ENCODE measurements around the gene GALK1. TPM values are rescaled to one million over a fixed set of nuclear protein-coding genes. Genes with fewer than 3 reads are reported as not detected.

The GALK1 gene
- total RNA-seq, 2 experiments from 2014 or later: 40.9 to 44.7 TPM

GRCh38 chr17:75750661-75751423 is 14.2 kb downstream of the GALK1 start:
- CTCF ChIA-PET: interaction anchor here (0.7 to 5.3 kb wide), 17 partner anchors 9 to 150 kb away, joined by 3 to 82 read pairs (median 9); partner anchors contain the start of genes GALK1 and SMIM5
- Mint-ChIP-seq H3K27me3 (peaks cover 2% of the 10 kb centered on the region), H3K4me1 (peaks cover 26% of the 10 kb centered on the region), H3K9me3 (no peaks in the 10 kb centered on the region), H3K36me3 (ENCODE audit: low read depth) (no peaks in the 10 kb centered on the region), H3K4me3 (no peak overlapping the region), H3K27ac (no peak overlapping the region)
- POLR2A ChIA-PET: interaction anchor here (0.5 kb wide), 1 partner anchor 32 kb away, joined by 3 read pairs; no protein-coding TSS in a partner anchor
- DNase-seq: no peak

GRCh38 chr17:75749545-75750389 is 15.2 kb downstream of the GALK1 start:
- H3K4me1 Mint-ChIP-seq: peaks cover 23% of the 10 kb centered on the region
- POLR2A ChIA-PET: no interaction called here
- no peak overlapping the region for H3K4me3 Mint-ChIP-seq
- CTCF ChIA-PET: interaction anchor here (0.6 to 5.3 kb wide), 41 partner anchors 10 to 578 kb away, joined by 3 to 82 read pairs (median 5); partner anchors contain the start of genes GALK1, RECQL5, SAP30BP and SMIM5
- no peaks in the 10 kb centered on the region for H3K36me3 Mint-ChIP-seq (ENCODE audit: low read depth)
- no peaks in the 10 kb centered on the region for H3K9me3 Mint-ChIP-seq
- DNase-seq: peak; percentile 90
- H3K27ac Mint-ChIP-seq: peak overlapping the region; percentile 2
- H3K27me3 Mint-ChIP-seq: peaks cover 2% of the 10 kb centered on the region

- DNase-seq: no peak
- Mint-ChIP-seq H3K36me3 (ENCODE audit: low read depth) (no peaks in the 10 kb centered on the region), H3K27me3 (peaks cover 2% of the 10 kb centered on the region), H3K4me3 (no peak overlapping the region), H3K9me3 (no peaks in the 10 kb centered on the region), H3K27ac (no peak overlapping the region), H3K4me1 (peaks cover 16% of the 10 kb centered on the region)
- POLR2A ChIA-PET: interaction anchor here (0.6 kb wide), 1 partner anchor 119 kb away, joined by 5 read pairs; no protein-coding TSS in a partner anchor
- CTCF ChIA-PET: interaction anchor here (0.7 to 5.3 kb wide), 32 partner anchors 9 to 148 kb away, joined by 3 to 82 read pairs (median 6); partner anchors contain the start of genes RECQL5, SAP30BP, SMIM5 and TRIM47
These were observed 16.3 kb downstream of the GALK1 start for GRCh38 chr17:75748706-75749105.

GRCh38 chr17:75743625-75744206 is 21.3 kb downstream of the GALK1 start:
- Mint-ChIP-seq H3K4me3 (no peak overlapping the region), H3K4me1 (peaks cover 4% of the 10 kb centered on the region), H3K27me3 (no peaks in the 10 kb centered on the region), H3K27ac (no peak overlapping the region), H3K9me3 (no peaks in the 10 kb centered on the region), H3K36me3 (ENCODE audit: low read depth) (no peaks in the 10 kb centered on the region)
- DNase-seq: no peak
- ChIA-PET CTCF (interaction anchor here (0.6 to 2.1 kb wide), 6 partner anchors 8 to 458 kb away, joined by 3 to 8 read pairs (median 3); partner anchors contain the start of gene SMIM5), POLR2A (no interaction called here)

GRCh38 chr17:75742337-75742736 is 22.7 kb downstream of the GALK1 start:
- Mint-ChIP-seq H3K4me3 (no peak overlapping the region), H3K27ac (no peak overlapping the region), H3K4me1 (peaks cover 7% of the 10 kb centered on the region), H3K9me3 (no peaks in the 10 kb centered on the region), H3K27me3 (no peaks in the 10 kb centered on the region), H3K36me3 (ENCODE audit: low read depth) (no peaks in the 10 kb centered on the region)
- ChIA-PET POLR2A (no interaction called here), CTCF (interaction anchor here (0.6 to 1.4 kb wide), 6 partner anchors 37 to 640 kb away, joined by 3 to 5 read pairs (median 4); no protein-coding TSS in a partner anchor)
- no peak for DNase-seq

- Mint-ChIP-seq H3K27me3 (no peaks in the 10 kb centered on the region), H3K4me1 (peaks cover 7% of the 10 kb centered on the region), H3K36me3 (ENCODE audit: low read depth) (no peaks in the 10 kb centered on the region), H3K27ac (no peak overlapping the region), H3K9me3 (no peaks in the 10 kb centered on the region), H3K4me3 (no peak overlapping the region)
- no peak for DNase-seq
- CTCF ChIA-PET: interaction anchor here (1.4 to 2.0 kb wide), 2 partner anchors 13 to 139 kb away, joined by 3 to 5 read pairs; no protein-coding TSS in a partner anchor
- POLR2A ChIA-PET: no interaction called here
These were observed 24.3 kb downstream of the GALK1 start for GRCh38 chr17:75740631-75741077.

- H3K36me3 Mint-ChIP-seq (ENCODE audit: low read depth): no peaks in the 10 kb centered on the region
- H3K27me3 Mint-ChIP-seq: no peaks in the 10 kb centered on the region
- no peak overlapping the region for H3K27ac Mint-ChIP-seq
- peaks cover 7% of the 10 kb centered on the region for H3K4me1 Mint-ChIP-seq
- H3K9me3 Mint-ChIP-seq: no peaks in the 10 kb centered on the region
- ChIA-PET CTCF (interaction anchor here (2.0 to 5.4 kb wide), 2 partner anchors 9 to 13 kb away, joined by 5 to 50 read pairs; no protein-coding TSS in a partner anchor), POLR2A (no interaction called here)
- DNase-seq: no peak
- no peak overlapping the region for H3K4me3 Mint-ChIP-seq
These were observed 24.8 kb downstream of the GALK1 start for GRCh38 chr17:75740215-75740614.

- DNase-seq: no peak
- Mint-ChIP-seq H3K4me1 (peaks cover 7% of the 10 kb centered on the region), H3K27ac (no peak overlapping the region), H3K36me3 (ENCODE audit: low read depth) (no peaks in the 10 kb centered on the region), H3K4me3 (no peak overlapping the region), H3K9me3 (no peaks in the 10 kb centered on the region), H3K27me3 (no peaks in the 10 kb centered on the region)
- ChIA-PET CTCF (interaction anchor here (2.0 to 5.4 kb wide), 2 partner anchors 9 to 14 kb away, joined by 5 to 50 read pairs; no protein-coding TSS in a partner anchor), POLR2A (no interaction called here)
These were observed 25.2 kb downstream of the GALK1 start for GRCh38 chr17:75739801-75740200.

- Mint-ChIP-seq H3K9me3 (no peaks in the 10 kb centered on the region), H3K27ac (no peak overlapping the region), H3K4me1 (peaks cover 9% of the 10 kb centered on the region), H3K27me3 (no peaks in the 10 kb centered on the region), H3K4me3 (no peak overlapping the region), H3K36me3 (ENCODE audit: low read depth) (no peaks in the 10 kb centered on the region)
- POLR2A ChIA-PET: no interaction called here
- DNase-seq: no peak
- CTCF ChIA-PET: interaction anchor here (0.5 to 5.4 kb wide), 7 partner anchors 10 to 136 kb away, joined by 3 to 50 read pairs (median 4); partner anchors contain the start of gene GALK1
These were observed 25.8 kb downstream of the GALK1 start for GRCh38 chr17:75739174-75739573.

- H3K9me3 Mint-ChIP-seq: no peaks in the 10 kb centered on the region
- no peak for DNase-seq
- ChIA-PET POLR2A (interaction anchor here (1.2 kb wide), 1 partner anchor 203 kb away, joined by 4 read pairs; no protein-coding TSS in a partner anchor), CTCF (interaction anchor here (0.5 to 5.4 kb wide), 15 partner anchors 11 to 468 kb away, joined by 3 to 50 read pairs (median 3); partner anchors contain the start of genes MIF4GD and SMIM5)
- H3K27ac Mint-ChIP-seq: peak overlapping the region; percentile 22
- no peaks in the 10 kb centered on the region for H3K27me3 Mint-ChIP-seq
- peaks cover 9% of the 10 kb centered on the region for H3K4me1 Mint-ChIP-seq
- no peak overlapping the region for H3K4me3 Mint-ChIP-seq
- no peaks in the 10 kb centered on the region for H3K36me3 Mint-ChIP-seq (ENCODE audit: low read depth)
These were observed 26.7 kb downstream of the GALK1 start for GRCh38 chr17:75738218-75738802.

GRCh38 chr17:75737133-75737962 is 27.6 kb downstream of the GALK1 start:
- H3K4me3 Mint-ChIP-seq: no peak overlapping the region
- POLR2A ChIA-PET: interaction anchor here (1.2 kb wide), 1 partner anchor 202 kb away, joined by 4 read pairs; no protein-coding TSS in a partner anchor

More at GRCh38 chr17:75737133-75737962, 27.6 kb downstream of the GALK1 start:
- Mint-ChIP-seq H3K27me3 (no peaks in the 10 kb centered on the region), H3K27ac (no peak overlapping the region), H3K36me3 (ENCODE audit: low read depth) (no peaks in the 10 kb centered on the region), H3K9me3 (no peaks in the 10 kb centered on the region), H3K4me1 (peaks cover 9% of the 10 kb centered on the region)
- no peak for DNase-seq
- CTCF ChIA-PET: interaction anchor here (0.5 to 5.4 kb wide), 13 partner anchors 11 to 467 kb away, joined by 3 to 50 read pairs (median 3); partner anchors contain the start of genes MIF4GD and SMIM5
